GM23338 (cell line): ENCODE results near the gene NXN.

Experiments used
- CTCF ChIP-seq, 2 experiments: fragments of 200-600 bp in 1 of 2; sonication (generic) in 1 of 2; conservative IDR thresholded peaks; 2 replicates each; pipeline versions ENCODE4 v1.5.1 to v1.6.1; 2016 to 2017; ENCODE audit warnings: antibody characterized with exemption in 2 of 2, low read depth in 2 of 2, mild to moderate bottlenecking in 2 of 2, moderate library complexity in 1 of 2
- EZH2 ChIP-seq: fragments of 200-600 bp; sonication (generic); IDR thresholded peaks from one replicate; pipeline ENCODE4 v1.8.0; 2017; ENCODE audit warnings: antibody characterized with exemption, mild to moderate bottlenecking, low read depth; ENCODE audit not compliant: unreplicated experiment
- EZH2phosphoT487 ChIP-seq: fragments of 200-600 bp; sonication (generic); IDR thresholded peaks from one replicate; pipeline ENCODE4 v1.8.1; 2018; ENCODE audit warnings: antibody characterized with exemption; ENCODE audit not compliant: unreplicated experiment

- TF ChIP-seq EZH2phosphoT487 (no peak), CTCF (conservative IDR thresholded peaks at IDR 0.05; ENCODE audit: low read depth in 2 of 2) (peak in 1 of 2 experiments; percentile 34; a peak in 1 of 4 replicates), EZH2 (no peak)
Observed at GRCh38 chr17:979539-980405, at the start of gene NXN.
